ENCODE data around the gene RNU11.
A peak's percentile ranks its signal among the peaks of the same experiment; 100 is the strongest.
"Not testable (repeated sequence)": the region's sequence is repeated elsewhere in the genome, so short reads cannot be mapped to it uniquely, and the experiment has no call there.

The RNU11 gene

GRCh38 chr1:28648474-28649198 lies at the start of gene RNU11:
RNU11 (plus strand) TSS chr1:28648600.
- DNase-seq = peak; percentile 99

DNA sequence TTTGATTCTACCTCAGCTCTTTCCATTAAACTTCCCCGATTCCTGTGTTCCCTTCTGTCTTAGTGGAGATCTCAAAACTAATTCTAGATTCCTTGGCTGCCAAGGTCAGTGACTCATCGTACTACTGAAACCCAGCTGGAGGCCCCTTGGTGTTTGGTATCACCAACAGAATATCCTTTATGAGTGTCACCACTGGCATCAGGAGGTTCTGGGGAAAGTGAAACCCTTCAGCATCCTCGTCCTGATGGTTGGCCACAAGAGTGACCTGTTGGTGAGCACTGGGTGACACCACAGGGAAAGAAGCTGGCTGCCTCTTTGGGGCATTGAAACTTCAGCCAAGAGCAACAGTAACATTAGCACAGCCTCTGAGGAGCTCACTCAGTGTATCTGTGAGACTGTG lies 46.7 kb upstream of the RNU11 start:
- peak; percentile 96 for DNase-seq

DNA sequence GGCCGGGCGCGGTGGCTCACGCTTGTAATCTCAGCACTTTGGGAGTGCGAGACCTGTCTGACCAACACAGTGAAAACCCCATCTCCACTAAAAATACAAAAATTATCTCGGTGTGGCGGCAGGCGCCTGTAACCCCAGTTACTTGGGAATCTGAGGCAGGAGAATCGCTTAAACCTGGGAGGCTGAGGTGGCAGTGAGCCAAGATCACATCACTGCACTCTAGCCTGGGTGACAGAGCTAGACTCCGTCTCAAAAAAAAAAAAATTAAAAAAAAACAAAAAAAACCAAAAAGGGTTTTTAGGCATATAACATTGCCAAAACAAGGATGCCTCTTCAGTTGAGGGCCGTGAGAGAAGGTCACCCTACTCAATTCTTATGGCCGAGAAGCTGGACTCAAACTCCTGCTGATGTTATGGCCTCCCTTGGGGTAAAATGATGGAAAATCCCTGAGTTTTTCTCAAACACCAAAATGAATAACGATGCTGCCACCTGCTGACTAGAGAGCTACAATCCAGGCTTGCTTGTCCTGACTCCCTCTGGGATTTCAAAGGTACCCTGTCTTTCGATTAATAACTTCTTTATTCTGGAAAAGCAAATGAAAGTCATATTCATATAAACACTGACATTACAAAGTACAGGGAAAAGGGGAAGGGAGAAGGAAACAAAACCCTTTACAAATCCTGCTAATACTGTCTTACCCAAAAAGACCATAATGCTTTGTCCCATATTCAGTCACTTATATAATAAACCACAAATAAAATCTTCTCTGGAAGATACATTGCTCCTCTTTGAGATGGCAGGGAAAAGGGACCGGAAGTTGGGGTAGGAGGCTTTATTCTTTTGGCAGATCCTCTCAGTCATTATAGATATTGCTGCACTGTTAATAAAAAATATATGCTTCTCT lies 45.6 kb upstream of the RNU11 start:
- peak; percentile 85 for DNase-seq

GRCh38 chr1:28604411-28604810 lies 44.0 kb upstream of the RNU11 start:
- no peak for DNase-seq

DNA sequence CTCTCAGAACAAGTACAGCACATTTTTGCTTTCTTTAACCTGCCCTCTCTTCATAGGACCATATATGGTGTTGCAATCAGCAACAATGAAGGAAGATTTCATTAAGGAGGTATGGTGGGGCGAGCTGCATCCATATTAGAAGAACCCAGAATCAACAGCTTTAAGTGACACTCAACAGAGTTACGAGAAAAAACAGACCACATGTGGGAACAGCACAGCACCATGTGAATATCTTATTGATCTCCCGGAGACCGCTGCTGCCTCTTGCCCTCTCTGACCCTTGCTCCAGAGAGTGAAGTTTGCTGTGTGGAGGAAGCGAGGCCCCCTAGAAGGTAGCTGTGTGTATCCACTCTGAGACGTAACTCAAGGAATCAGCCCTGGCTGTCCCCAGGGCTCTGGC lies 43.4 kb upstream of the RNU11 start:
- DNase-seq = no peak

GRCh38 chr1:28606771-28607170 lies 41.6 kb upstream of the RNU11 start:
- no peak for DNase-seq

DNA sequence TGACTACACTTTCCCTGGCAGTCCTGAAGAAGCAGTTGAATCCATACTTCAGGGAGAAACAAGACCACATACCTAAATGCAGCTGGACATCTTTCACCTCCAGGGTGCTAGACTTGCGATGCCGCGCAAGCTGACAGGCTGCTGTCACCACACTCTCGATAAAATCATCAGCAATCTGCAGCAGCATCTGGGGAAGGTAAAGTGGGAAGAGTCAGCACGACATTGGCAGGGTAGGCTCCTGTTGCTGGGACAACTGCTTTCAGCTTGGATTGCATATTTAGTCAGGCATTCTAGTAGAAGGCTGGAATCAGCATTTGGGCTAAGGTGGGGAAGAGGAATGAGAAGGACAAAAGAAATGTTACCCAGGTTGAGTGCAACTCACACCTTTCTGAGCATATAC lies 35.2 kb upstream of the RNU11 start:
- no peak for DNase-seq

GRCh38 chr1:28631713-28632112 lies 16.7 kb upstream of the RNU11 start:
- no peak for DNase-seq

GRCh38 chr1:28632560-28632959 lies 15.8 kb upstream of the RNU11 start:
- DNase-seq = no peak

- DNase-seq = peak; percentile 29
Observed at GRCh38 chr1:28640766-28641165, 7.6 kb upstream of the RNU11 start.

DNA sequence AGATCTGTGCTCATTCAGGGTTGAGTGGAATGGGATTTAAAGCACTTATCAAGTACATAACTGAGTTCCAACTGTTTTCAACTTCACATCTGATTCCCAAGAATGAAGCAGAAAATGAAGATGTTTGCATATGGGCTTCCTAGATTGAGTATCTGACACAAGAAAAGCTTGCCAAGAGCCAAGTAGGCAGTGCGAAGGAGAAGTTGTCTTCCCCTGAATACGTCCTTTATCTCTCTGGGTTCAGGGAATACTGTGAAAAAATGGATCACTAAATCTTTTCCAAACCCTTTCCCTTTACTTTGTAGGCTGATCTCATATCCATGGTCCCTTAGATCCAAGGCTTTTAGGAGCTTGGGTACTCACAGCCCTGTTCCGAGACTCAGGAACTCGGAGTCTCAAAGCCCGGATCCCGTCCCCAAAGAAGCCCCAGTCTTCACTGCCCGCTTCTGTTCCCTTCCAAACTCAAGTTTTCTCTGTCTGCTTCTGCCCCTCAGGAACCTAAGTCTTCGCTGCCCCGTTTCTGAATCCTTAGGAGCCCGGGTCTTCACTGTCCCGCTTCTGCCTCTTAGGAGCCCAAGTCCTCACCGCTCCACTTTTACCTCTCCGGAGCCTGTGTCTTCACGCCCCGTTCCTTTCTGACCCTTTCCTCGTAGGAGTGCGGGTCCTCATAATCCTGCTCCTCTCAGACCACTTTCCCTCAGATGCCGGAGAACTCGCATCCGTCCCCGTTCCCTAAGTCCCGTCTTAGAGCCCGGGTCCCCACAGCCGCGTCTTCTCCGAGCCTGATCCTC lies 6.1 kb upstream of the RNU11 start:
- peak; percentile 30 for DNase-seq

GRCh38 chr1:28642847-28643635 lies 5.4 kb upstream of the RNU11 start, which contains the start of gene TAF12:
TAF12 (minus strand) TSS chr1:28643067; CDS start chr1:28622081, 20,986 bp downstream.
- DNase-seq = peak; percentile 96

DNA sequence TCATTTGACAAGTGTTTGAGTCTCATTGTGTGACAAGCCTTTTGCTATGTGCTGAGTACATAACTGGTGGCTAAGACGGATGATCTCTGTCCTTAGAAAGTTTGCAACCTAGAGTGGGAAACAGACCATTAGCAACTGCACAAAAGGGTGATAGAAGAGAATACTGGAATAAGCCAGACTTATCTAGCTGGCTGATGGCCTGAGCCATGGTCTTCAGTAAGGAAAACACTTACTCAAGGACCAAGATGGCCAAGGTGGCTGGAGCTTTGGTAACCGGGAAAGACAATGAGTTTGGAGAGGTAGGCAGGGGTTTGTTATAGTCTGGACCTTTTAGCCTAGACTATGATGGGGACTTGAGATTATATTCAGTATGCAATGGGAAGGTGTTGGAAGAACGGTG lies 3.9 kb upstream of the RNU11 start:
- no peak for DNase-seq

- DNase-seq = not testable (repeated sequence)
Observed at GRCh38 chr1:28645406-28645805, 3.0 kb upstream of the RNU11 start.

DNA sequence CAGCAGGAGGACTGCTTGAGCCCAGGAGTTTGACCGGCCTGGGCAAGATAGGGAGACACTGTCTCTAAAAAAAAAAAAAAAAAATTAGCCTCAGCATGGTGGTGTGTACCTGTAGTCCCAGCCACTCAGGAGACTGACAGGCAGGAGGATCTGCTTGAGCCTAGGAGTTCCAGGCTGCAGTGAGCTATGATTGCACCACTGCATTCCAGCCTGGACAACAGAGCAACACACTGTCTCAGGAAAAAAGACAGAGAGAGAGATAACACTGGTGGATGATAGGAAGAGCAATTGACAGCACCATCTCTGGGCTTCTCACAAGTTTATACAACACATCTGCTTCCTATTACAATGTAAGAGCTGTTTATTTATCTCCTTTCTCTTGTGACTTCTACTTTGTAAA lies 2.4 kb upstream of the RNU11 start:
- DNase-seq = peak; percentile 22

DNA sequence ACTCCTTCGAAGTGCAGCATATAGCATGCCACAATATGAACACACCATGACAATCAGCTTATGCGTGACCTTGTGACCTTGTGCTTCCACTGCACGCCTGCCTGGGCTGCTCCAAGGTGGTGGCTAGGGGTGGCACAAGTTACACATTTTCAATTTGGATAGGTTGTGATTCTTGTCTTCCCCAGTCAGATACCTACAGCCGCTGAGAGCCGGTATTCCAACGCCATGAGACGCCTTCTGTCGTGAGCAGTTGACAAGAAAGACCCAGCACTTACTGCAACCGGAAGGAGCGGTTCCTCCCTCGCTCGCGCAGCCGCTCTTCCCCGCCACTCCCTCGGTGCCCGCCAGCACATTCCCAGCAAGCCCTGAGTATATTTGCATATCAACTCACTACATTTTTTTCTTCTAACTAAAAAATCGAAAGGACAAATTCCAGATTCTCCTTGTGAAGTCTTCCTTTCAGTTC lies 359 bp upstream of the RNU11 start:
- peak; percentile 92 for DNase-seq

DNA sequence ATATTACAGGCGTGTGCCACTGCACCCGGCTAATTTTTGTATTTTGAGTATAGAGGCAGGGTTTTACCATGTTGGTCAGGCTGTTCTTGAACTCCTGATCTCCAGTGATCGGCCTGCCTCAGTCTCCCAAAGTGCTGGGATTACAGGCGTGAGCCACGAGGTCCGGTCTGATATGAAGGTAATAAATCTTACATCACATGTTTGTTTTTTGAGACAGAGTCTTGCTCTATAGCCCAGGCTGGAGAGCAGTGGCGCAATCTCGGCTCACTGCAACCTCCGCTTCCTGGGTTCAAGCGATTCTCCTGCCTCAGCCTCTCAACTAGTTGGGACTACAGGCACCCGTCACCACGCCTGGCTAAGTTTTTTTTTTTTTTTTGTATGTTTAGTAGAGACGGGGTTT lies 4.7 kb downstream of the RNU11 start:
- not testable (repeated sequence) for DNase-seq

DNA sequence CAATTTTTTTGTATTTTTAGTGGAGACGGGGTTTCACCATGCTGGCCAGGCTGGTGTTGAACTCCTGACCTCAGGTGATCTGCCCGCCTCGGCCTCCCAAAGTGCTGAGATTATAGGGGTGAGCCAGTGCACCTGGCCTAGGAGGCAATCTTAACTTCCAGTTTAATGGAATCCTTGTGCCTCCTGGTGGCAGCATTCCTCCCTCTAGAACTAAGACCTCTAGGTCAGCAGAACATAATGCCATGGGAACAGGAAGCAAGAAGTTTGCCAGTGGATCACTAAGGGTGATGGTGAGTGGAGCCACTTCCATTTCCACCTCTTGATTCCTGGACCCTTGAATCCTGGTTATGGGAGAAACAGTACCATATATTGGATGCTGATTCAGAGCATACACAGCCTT lies 5.5 kb downstream of the RNU11 start:
- DNase-seq = peak; percentile 29

DNA sequence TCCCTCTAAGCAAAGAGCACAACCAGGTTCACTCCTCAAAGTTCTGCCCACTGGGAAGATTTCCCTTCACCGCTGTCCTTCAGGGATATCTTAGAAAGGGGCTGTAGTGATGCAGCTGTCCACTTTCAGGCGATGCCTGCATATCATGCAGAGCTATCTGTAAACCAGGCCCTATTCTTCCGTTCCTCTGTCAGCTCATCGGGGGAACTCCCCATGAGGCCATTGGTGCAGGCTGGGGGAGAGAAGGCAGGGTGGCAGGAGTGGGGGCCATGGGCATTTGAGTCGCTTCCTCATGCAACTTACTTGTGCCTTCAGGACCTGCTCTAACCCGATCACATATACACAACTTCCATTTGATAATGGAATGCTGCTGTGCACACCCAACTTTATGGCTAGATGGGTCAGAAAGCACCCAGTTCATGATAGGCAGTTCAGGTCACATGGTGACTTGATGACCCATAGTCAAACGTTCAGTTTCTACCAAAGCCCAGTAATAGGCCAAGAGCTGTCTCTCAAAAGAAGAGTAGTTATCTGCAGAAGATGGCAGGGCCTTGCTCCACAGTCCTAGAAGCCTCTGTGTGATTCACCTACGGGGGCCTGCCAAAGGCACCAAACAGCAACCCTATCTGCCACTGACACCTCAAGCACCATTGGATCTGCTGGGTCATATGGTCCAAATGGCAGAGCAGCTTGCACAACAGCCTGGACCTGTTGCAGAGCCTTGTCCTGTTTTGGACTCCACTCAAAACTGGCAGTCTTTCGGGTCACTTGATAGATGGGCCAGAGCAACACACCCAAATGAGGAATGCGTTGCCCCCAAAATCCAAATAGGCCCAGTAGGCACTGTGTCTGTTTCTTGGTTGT lies 7.3 kb downstream of the RNU11 start:
- not testable (repeated sequence) for DNase-seq

DNA sequence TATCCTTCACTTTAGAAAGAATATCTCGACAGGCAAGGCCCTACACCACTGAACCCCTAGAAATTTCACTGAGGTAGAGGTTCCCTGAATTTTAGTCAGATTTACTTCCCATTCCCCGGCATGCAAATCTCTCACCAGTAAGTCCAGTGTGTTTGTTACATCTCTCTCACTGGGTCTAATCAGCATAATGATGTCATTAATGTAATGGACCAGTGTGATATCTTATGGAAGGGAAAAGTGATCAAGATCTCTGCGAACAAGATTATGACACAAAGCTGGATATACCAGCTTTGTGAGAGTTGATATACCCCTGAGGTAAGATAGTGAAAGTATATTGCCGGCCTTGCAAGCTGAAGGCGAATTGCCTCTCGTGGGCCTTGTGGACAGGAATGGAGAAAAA lies 7.9 kb downstream of the RNU11 start:
- no peak for DNase-seq

DNA sequence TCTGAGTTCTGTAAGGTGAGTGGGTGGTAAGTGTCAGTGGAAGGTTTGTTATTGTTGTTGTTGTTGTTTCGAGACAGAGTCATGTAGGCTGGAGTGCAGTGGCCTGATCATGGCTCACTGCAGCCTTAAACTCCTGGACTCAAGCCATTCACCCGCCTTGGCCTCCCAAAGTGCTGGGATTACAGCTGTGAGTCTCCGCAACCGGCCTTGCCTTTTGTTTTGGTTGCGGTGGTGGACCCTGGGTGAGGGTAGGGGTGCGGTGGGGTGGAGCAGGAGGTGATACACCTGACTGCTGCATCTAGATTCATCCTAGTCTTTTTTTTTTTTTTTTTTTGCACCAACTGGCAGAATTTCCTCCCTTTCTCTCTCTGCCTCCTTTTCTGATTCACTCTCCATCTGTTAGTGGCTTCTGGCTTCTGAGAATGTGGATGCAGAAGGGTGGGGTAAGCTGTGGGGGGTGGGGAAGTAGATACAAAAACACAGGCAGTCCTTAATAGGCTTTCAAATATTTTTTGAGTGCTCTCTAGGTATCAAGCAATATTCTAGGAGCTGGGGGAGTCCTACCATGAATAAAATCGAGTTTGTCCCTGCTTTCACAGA lies 15.6 kb downstream of the RNU11 start:
- no peak for DNase-seq
